GM18498 (cell line): ENCODE results near the gene ATRNL1.
A peak's percentile ranks its signal among the peaks of the same experiment; 100 is the strongest.
"Not testable (repeated sequence)": the region's sequence is repeated elsewhere in the genome, so short reads cannot be mapped to it uniquely, and the experiment has no call there.

Source experiments
- ATAC-seq: cut with Tn5 transposase; IDR thresholded peaks from one replicate; pipeline ENCODE4 v1.9.1; 2021; ENCODE audit warnings: mild to moderate bottlenecking, moderate library complexity; ENCODE audit not compliant: unreplicated experiment

ATRNL1 gene

GRCh38 chr10:115409347-115409746, 316.2 kb downstream of the ATRNL1 start:
- no peak for ATAC-seq

GRCh38 chr10:115417585-115418265, 324.6 kb downstream of the ATRNL1 start:
- peak; percentile 95 for ATAC-seq

GRCh38 chr10:115422624-115423023, 329.5 kb downstream of the ATRNL1 start:
- no peak for ATAC-seq

- ATAC-seq = no peak
Observed at GRCh38 chr10:115427611-115428010, 334.4 kb downstream of the ATRNL1 start.

DNA sequence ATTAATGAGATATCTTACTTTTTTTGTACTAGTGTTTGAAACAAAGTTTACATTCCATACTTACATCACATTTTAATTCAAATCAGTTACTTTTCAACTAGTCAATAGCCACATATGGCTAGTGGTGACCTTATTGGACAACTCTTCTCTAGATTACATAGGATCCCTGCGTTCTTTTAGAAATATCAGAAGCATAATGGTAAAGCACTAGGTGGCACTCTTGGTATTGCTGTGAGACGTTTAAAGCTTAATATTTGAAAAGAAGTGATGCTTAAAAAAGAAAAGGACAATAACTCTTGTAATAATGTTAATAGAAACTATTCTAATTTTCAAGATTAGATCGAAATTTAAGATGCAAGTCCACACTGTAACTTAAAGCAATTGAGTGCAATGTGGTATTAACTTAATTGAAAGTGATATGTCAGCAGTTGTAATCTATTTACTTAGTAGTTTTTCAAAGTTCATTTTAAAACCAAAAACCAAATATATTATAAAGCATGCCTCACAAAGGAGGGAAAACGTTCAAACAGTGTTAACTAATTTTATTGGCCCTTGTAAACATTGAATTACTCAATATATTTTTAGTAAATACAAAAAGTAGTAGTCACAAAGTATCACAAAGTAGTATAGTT, 339.1 kb downstream of the ATRNL1 start:
- no peak for ATAC-seq

DNA sequence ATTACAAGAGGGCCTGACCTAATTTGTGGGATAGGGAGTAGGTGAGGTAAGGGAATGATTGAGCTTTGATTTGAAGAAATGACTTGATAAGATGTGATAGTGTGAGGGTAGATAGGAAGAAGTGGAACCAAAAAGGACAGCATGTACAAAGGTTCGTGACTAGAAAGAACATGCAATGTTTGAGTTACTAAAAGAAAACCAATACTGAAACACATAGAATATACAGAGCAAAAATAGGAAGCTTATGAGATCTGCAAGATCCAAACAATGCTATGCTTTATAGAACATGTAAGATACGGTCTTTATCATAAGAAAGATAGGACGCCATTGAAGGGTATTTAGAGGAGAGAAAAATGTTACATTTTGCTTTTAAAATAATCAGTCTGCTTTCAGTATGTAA, 343.8 kb downstream of the ATRNL1 start:
- ATAC-seq = no peak

GRCh38 chr10:115441907-115442545, 348.9 kb downstream of the ATRNL1 start:
- ATAC-seq = no peak

DNA sequence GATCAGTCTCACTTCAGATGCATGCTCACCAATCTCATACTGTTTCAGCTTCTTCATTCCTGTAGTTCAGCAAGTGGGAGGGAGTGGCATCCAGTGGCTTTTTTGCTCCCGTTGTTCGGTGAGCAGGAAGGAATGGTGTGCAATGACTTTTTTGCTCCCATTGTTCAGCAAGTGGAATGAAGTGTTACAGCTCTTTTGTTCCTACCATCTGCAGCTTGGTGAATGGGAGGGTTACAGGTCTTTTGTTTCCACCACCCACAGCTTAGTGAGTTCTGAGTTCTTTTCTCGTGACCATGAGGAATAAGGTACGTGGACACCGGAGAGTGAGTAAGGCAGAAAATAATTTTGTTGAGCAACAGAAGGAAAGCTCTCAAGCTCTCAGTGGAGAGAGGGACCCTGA, 363.6 kb downstream of the ATRNL1 start:
- no peak for ATAC-seq

DNA sequence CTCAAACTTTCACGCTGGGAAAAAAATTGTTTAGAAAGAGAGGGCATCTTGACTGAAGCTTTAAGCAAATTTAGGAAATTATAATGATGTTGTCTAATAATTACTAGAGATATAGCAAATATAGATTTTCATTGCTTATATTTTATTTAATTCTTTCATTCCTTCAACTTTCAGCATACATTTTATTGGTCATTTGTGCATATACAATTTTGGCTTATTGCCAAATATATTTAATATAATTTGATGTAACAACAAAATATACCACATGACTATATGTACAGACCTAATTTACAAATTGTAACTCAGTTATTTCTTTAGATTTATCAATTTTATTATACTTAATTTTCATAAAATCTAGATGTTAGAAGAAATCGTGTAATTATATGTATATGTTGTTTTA, 390.1 kb downstream of the ATRNL1 start:
- no peak for ATAC-seq

GRCh38 chr10:115491526-115492140, 398.5 kb downstream of the ATRNL1 start:
- no peak for ATAC-seq

DNA sequence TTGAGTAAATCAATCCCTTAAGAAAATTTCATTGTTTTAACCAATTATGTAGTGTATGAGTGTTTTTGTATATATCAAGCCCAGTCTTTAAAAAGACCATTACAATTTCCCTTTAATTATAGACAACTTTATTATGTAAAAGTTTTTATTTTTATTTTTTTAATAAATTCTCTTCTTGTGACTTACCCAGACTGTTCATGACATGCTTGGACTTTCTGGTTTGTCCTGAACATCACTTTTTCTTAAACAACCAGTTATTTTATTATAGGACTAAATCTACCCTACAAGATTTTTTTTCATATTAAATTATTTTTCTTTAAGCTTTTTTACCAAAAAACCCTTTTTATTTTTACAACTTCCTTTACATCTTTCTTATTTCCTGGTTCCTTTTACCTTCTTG, 410.4 kb downstream of the ATRNL1 start:
- no peak for ATAC-seq

DNA sequence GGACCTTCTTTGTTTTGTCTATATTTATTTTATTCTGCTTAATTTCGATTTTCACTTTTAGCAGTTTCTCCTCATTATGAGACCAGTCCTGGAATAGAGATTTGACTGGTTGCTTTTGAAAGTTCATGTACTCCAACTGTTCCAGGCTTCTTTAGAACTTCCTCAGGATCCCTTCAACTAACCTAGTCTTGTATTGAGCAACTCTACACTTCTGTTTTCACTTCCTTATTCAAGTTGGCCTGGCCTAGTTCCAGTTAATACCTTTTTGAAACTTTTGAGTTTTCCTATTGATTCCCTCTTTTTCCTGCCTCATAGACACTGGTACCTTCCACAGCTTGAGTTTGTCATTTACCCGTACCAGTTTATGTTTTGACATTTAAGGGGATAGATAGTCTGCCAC, 421.7 kb downstream of the ATRNL1 start:
- no peak for ATAC-seq

- no peak for ATAC-seq
Observed at GRCh38 chr10:115525141-115525540, 432.0 kb downstream of the ATRNL1 start.

DNA sequence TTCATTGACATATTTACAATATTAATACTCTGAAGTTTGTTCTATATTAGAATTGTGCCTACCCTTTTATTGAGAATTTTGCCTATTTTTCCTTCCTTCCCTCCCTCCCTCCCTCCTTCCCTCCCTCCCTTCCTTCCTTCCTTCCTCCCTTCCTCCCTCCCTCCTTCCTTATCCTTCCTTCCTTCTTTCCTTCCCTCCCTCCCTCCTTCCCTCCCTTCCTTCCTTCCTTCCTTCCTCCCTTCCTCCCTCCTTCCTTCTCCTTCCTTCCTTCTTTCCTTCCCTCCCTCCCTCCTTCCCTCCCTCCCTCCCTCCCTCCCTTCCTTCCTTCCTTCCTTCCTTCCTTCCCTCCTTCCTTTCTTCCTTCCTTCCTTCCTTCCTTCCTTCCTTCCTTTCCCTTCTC, 434.5 kb downstream of the ATRNL1 start:
- ATAC-seq = not testable (repeated sequence)

DNA sequence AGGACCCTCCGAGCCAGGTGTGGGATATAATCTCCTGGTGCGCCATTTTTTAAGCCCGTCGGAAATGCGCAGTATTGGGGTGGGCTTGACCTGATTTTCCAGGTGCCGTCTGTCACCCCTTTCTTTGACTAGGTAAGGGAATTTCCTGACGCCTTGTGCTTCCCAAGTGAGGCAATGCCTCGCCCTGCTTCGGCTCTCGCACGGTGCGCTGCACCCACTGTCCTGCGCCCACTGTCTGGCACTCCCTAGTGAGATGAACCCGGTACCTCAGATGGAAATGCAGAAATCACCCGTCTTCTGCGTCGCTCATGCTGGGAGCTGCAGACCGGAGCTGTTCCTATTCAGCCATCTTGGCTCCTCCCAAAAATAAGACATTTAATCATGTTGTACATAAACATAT, 443.2 kb downstream of the ATRNL1 start:
- ATAC-seq = not testable (repeated sequence)

GRCh38 chr10:115539142-115539762, 446.1 kb downstream of the ATRNL1 start:
- ATAC-seq = no peak

- ATAC-seq = no peak
Observed at GRCh38 chr10:115555887-115556402, 462.8 kb downstream of the ATRNL1 start.

- no peak for ATAC-seq
Observed at GRCh38 chr10:115558252-115558651, 465.1 kb downstream of the ATRNL1 start.

DNA sequence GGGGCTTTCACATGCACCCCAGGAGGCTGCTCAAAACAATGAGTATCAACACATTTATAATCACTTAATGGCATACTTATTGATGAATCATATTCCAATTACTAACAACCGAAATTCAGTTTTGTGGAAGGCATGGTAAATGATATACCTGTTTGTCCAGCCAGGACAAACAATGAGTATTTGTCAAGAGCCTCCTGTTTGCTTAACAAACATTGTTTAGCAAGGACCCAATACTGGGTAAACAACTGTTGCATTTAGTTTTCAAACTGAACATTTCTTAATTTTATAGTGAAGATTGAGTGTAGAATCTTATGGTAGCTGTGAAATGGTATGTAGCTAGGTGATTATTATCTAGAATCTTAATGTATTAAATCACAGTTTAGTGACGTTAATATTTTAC, 473.7 kb downstream of the ATRNL1 start:
- ATAC-seq = no peak

- ATAC-seq = no peak
Observed at GRCh38 chr10:115572740-115573455, 479.7 kb downstream of the ATRNL1 start.

DNA sequence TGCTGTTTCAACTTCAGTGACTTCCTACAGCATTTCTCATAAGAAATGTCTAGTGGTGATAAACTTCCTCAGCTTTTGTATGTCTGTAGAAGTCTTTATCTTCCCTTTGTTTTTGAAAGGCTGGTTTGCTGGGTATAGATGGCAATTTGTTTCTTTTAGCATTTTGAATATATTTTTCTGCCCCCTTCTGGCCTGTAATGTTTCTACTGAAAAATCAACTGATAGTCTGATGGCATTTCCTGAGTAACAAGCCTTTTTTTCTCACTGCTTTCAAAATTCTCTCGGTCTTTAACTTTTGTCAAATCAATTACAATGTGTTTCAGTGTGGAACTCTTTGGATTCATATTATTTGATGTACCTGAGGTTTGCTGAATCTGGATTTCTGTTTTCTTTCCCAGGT, 487.1 kb downstream of the ATRNL1 start:
- no peak for ATAC-seq
